HT-29 (cell line): ENCODE data around the gene CCDC188. TPM values are rescaled to one million over a fixed set of nuclear protein-coding genes. Genes with fewer than 3 reads are reported as not detected.

Experiments
- DNase-seq: peaks from one replicate; pipeline ENCODE4 v3.0.0-alpha.2; 2015; ENCODE audit warnings: low spot score
- small RNA-seq: library from RNA; depleted of rRNA; stranded (forward); fragments of <200 nt; gene quantifications from one replicate; pipeline ENCODE3, GENCODE V24; 2014
- total RNA-seq: library from RNA; depleted of rRNA; stranded (reverse); fragments of >200 nt; shearing (Covaris generic); gene quantifications from 2 replicates; pipeline ENCODE4 v1.2.3, GENCODE V29; 2014; rRNA removed

The CCDC188 gene
- total RNA-seq, 1 experiment from 2014 or later: 0.20 TPM

DNA sequence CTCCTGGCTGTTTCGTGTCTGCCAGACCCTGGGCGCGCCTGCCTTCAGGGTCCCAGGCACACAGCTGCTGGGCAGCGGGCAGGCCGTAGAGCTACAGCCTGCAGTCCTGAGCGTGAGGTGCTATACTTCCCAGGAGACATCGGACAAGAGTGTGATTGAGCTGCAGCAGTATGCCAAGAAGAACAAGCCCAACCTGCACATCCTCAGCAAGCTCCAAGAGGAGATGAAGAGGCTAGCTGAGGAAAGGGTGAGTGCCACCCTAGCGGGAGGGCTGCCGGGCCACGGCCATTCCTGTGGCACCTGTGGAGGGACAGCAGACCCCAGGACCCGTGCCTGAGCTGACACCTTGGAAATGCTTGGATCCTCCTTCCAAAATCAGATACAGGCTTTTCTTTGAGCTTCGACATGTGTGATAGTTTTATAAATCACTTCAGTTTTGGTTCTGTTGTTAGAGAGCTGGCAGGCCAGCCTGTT is 42.1 kb downstream of the CCDC188 start:
- DNase-seq: no peak

DNA sequence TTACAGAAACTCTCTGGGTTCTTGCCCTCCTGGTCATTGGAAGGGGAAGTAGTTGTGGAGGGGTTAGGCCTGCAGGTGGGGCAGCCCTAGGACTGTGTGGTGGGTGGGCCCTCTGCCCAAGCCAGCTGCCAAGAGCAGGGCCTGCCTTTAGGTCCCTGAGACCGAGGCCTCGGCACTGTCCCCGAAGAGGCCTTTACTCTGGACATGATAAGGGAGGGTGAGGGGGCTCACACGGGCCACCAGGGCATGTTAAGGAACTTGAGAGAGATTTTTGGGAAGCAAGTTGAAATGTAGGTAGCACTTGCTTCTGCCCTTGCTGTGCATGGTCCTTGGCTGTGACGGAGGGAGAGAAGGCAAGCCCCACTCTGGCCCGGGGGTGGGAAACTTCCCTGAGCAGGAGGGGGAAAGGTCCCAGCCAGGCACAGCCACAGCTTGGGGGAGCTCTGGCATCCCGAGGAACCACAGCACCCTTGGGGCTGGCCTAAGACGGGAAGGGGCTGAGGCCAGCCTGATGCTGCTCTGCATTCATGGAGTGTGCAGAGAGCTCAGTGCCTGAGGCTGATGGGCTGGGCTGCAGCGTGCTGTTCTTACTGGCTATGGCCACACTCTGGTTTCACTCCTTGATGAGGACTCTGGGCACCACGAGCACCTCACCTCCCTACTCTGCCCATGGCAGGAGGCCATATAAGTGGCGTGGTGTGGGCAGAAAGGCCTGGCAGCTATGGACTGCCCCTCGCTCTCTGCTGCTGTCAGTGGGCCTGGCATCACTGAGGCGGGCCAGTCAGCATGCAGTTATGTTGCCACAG is 42.7 kb downstream of the CCDC188 start:
- no peak for DNase-seq

DNA sequence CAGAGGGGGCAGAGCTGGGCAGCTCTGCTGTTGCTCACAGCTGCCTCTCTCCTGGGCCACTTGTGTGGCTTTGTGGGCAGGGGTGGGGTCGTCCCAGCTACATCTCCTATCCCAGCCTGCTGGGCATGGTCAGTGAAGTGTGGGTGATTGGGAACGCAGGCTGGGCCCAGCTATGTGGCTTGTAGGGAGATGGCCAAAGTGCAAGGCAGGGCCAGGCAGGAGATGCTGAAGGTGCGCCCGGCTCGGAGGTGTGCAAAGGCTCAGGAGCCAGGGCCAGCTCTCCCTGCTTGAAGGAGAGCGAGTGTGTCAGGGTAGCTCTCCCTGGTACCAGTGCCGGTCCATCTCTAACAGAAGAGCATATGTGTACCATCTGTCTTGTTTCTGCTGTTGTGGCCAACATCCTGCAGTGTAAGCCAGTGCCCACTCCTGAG is 43.4 kb downstream of the CCDC188 start:
- DNase-seq: no peak

DNA sequence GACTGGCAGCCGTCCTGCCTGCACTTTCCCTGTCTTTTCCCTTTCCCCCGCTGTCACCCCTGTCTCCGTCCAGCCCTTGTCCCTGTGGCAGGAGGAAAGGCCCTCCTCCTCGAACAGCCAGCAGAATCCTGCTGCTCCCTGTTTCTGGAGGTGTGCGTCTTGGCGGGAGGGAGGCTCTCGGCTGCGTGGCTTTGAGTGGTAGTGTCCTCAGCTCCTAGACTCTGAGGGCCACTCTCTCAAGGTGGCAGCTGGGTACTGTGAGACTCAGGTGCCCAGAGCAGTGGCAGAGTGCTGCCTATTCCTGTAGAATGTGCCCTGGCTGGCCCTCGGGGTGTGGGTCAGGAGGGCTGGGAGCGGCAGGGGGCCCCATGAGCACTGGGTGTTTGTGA is 44.0 kb downstream of the CCDC188 start:
- DNase-seq: no peak

DNA sequence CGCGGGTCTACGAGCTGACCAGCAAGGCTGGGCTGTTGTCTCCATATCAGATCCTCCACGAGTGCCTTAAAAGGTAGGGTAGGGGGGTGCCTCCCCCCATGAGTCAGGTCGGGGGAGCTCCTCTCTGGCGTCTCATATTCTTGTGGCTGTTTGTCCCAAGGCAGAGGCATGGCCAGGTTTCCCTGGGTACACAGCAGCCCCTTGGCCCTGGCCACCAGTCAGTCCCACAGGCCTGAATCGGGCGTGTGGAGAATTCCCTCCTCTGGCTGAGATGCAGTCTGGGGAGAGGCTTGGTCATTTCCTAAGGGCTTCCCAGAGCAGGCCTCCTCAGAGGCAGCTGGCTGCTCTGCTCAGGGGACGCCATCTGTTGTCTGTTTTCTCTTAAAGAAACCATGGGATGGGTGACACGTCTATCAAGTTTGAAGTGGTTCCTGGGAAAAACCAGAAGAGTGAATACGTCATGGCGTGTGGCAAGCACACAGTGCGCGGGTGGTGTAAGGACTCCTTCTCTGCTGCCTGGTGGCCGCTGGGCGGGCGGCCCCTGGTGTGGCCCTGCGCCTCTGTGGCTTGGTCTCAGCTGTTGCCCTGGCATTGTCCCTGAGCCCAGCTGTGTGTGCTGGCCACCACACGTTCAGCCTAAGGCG is 44.5 kb downstream of the CCDC188 start:
- no peak for DNase-seq

DNA sequence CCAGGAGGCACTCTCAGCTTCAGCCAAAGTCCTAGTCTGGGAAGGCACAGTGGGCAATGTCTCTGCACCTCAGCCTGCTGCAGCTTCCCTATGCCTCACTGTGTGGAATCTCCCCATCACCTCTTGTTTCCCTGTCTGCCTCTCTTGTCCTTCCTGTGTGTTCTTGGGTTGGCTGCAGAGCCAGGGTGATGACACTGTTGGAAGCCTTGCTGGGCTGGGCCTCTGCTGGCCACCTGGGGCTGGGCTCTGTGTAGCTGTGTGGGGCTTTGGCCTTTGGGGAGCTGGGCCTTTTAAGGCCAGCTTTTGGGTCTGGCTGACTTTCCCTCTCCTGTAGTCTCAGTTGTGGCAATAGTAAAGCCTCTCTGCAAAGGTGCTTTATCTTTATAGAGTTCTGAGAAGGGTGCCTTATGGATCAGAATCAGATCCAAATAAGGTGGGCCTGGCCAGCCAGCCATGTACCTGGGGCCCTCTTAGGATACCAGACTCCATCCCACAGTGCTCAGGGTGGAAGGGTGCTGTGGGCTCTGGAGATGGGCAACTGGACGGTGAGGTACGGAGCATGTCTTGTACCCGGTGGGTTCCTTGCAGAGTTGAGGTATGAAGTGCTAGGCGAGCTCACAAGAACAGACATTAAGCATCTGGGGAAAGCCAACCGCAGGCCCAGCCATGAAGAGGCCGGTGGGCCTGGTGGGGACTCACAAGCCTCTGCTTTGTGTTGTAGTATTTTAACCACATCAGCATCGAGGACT is 45.2 kb downstream of the CCDC188 start:
- no peak for DNase-seq

DNA sequence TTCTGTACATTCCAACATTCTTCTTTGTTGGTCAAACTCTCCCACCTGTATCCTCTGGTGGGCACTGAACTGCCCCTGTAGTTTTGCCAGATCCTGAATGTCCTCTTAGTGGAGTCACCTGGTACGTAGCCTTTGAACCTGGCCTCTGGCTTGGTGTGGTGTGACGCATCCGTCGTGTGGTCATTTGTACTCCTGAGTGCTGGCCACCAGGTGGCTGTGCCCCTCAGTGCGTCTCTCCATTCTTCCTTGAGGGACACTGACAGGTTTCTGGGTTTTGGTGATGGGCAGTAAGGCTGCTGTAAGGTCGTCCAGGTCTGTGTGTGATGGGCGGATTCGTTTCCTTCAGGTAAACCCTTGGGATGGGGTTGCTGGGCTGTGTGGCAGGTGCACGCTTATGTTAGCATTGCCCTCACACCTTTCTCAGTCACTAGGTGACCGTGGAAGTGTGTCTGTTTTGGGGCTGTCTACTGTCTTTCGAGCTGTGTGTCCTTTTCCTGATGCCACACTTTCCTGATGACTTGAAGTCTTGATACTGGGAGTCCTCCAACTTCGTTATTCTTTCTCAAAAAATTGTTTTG is 48.6 kb downstream of the CCDC188 start:
- no peak for DNase-seq

DNA sequence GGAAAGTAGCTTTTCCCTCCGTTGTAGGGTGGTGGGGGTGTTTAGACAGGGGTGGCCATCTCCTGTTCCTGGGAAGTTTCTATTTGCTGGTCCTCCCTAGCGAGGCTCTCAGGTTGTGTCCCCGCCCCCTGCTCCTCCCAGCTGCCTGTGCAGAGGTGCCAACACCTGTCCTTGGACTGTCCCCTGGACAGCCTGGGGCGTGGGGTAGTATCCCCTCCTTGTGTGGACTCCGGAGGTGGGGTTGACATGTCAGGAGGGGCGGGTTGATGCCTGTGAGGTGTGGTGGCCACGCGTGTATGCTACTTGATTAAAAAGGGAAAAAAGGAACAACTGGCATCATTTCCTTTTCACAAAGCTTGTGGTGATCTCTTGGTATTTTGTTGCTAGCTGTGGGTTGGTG is 49.2 kb downstream of the CCDC188 start:
- no peak for DNase-seq

DNA sequence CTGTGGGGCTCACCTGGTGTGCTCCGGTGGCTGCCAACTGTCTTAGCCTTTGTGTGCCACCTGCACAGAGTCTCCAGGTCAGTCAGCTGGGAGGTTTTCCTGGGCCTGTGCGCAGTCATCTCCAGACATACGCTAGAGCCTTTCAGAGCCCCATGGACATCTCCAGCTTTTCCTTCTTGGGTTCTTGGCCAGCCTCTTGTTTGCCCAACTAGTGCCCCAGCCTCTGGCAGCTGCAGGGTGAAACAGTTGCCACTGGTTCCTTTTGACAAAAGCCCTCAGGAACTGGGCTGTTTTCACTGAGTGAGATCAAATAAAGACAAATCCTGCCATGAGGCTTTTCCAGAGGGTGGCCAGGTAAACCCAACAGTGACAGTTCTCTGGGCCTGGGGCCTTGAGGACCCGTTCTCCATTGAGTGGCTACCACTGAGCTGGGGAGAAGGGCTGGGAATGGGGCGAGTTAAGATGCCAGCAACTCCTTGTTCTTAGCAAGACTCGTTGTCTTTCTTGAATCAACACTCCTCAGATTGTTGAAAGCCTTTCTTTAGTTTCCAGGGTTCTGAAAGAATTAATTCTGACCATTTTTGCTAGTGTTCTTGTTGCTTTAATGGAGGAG is 51.6 kb downstream of the CCDC188 start:
- DNase-seq: no peak

Small RNA genes lying within 50 kb of the gene (small RNA-seq; reads per million reads assigned to genes)
- gene MIR6816: not detected
- gene RF00599: not detected

Other genes with a start within 250 kb of the CCDC188 start
- 665 and 669 TPM in 2 replicates for gene COMT, start 209.3 kb downstream of the CCDC188 start, total RNA-seq
- gene TXNRD2, start 209.2 kb downstream of the CCDC188 start, total RNA-seq: 88.4 and 95.8 TPM in 2 replicates
- gene ARVCF, start 134.2 kb downstream of the CCDC188 start, total RNA-seq: 211 and 219 TPM in 2 replicates
- 71.9 and 88.2 TPM in 2 replicates for gene TANGO2, start 129.9 kb downstream of the CCDC188 start, total RNA-seq
- gene DGCR8, start 70.8 kb downstream of the CCDC188 start, total RNA-seq: 74.9 and 87.2 TPM in 2 replicates
- 978 and 1,308 TPM in 2 replicates for gene RANBP1, start 35.0 kb downstream of the CCDC188 start, total RNA-seq
- 241 and 278 TPM in 2 replicates for gene TRMT2A, start 33.8 kb downstream of the CCDC188 start, total RNA-seq
- 62.9 and 94.8 TPM in 2 replicates for gene ZDHHC8, start 19.3 kb downstream of the CCDC188 start, total RNA-seq
- 41.7 and 45.7 TPM in 2 replicates for gene RTN4R, start 117.3 kb upstream of the CCDC188 start, total RNA-seq
- 132 and 163 TPM in 2 replicates for gene DGCR6L, start 169.0 kb upstream of the CCDC188 start, total RNA-seq
- 18.6 and 22.2 TPM in 2 replicates for gene ZNF74, start 243.1 kb upstream of the CCDC188 start, total RNA-seq